PFSK-1 (cell line): ENCODE results near the gene INO80D.

Source experiments
- FOXP2 ChIP-seq: optimal IDR thresholded peaks from 2 replicates; pipeline ENCODE3; 2011; ENCODE audit warnings: borderline replicate concordance, control low read depth, inconsistent platforms; ENCODE audit not compliant: insufficient read depth; ENCODE audit errors: extremely low read length, extremely low read depth
- POLR2AphosphoS5 ChIP-seq: IDR thresholded peaks from 2 replicates; pipeline ENCODE4 v1.6.1; 2012; ENCODE audit warnings: low read depth, mild to moderate bottlenecking, control low read depth, low read length, moderate library complexity
- REST ChIP-seq, 2 experiments: IDR thresholded peaks; 2 replicates each; pipeline versions ENCODE4 v1.6.1 to v1.8.0; 2011 to 2012; ENCODE audit warnings: low read depth in 2 of 2, low read length in 2 of 2, control low read depth in 1 of 2, inconsistent platforms in 1 of 2, mild to moderate bottlenecking in 1 of 2, moderate library complexity in 1 of 2; ENCODE audit not compliant: insufficient read depth in 1 of 2
- SIN3A ChIP-seq: IDR thresholded peaks from 2 replicates; pipeline ENCODE4 v1.6.1; 2012; ENCODE audit warnings: mild to moderate bottlenecking, low read length, moderate library complexity, borderline replicate concordance; ENCODE audit not compliant: insufficient read depth
- TAF1 ChIP-seq: IDR thresholded peaks from 2 replicates; pipeline ENCODE4 v1.6.1; 2012; ENCODE audit warnings: low read length, control low read depth, borderline replicate concordance; ENCODE audit not compliant: insufficient read depth

INO80D gene

GRCh38 chr2:205969584-205969983, 116.4 kb downstream of the INO80D start:
- no peak for TF ChIP-seq SIN3A
- TF ChIP-seq TAF1 = no peak
- no peak for TF ChIP-seq REST (IDR thresholded peaks at IDR 0.05; ENCODE audit: insufficient read depth in 1 of 2, low read depth in 2 of 2, low read length in 2 of 2)
- TF ChIP-seq POLR2AphosphoS5 = no peak
- TF ChIP-seq FOXP2 = no peak

GRCh38 chr2:205967391-205968075, 118.4 kb downstream of the INO80D start:
- TF ChIP-seq FOXP2 = no peak
- TF ChIP-seq POLR2AphosphoS5 = no peak
- no peak for TF ChIP-seq REST (IDR thresholded peaks at IDR 0.05; ENCODE audit: insufficient read depth in 1 of 2, low read depth in 2 of 2, low read length in 2 of 2)

GRCh38 chr2:205965707-205966106, 120.3 kb downstream of the INO80D start:
- TF ChIP-seq TAF1 (no peak), SIN3A (no peak), REST (IDR thresholded peaks at IDR 0.05; ENCODE audit: insufficient read depth in 1 of 2, low read depth in 2 of 2, low read length in 2 of 2) (no peak), POLR2AphosphoS5 (no peak), FOXP2 (no peak)

GRCh38 chr2:205964111-205964761, 121.7 kb downstream of the INO80D start:
- TF ChIP-seq SIN3A (no peak), TAF1 (no peak), FOXP2 (no peak), POLR2AphosphoS5 (no peak), REST (IDR thresholded peaks at IDR 0.05; ENCODE audit: insufficient read depth in 1 of 2, low read depth in 2 of 2, low read length in 2 of 2) (no peak)
